H1 (cell line): ENCODE data around the gene MINDY3.

ENCODE experiments used
- BCL11A ChIP-seq, 2 experiments: IDR thresholded peaks; one replicate each; pipeline ENCODE4 v1.6.1; 2011; ENCODE audit warnings: low read depth in 2 of 2, low read length in 2 of 2, mild to moderate bottlenecking in 2 of 2
- POLR2AphosphoS5 ChIP-seq: IDR thresholded peaks from 2 replicates; pipeline ENCODE4 v1.6.1; 2011; ENCODE audit warnings: low read depth, low read length
- TF ChIP-seq, protein P1 (sequence below), 3 experiments: IDR thresholded peaks; 1 replicate in 2 of 3; 2 replicates in 1 of 3; pipeline versions ENCODE4 v1.5.1 to v1.6.1; 2011; ENCODE audit warnings: low read length in 3 of 3, mild to moderate bottlenecking in 3 of 3, inconsistent platforms in 2 of 3, low read depth in 1 of 3, moderate library complexity in 1 of 3; ENCODE audit not compliant: insufficient read depth in 1 of 3; ENCODE audit errors: control extremely low read depth in 1 of 3

GRCh38 chr10:15859509-15859905 lies 800 bp downstream of the MINDY3 start:
- no peak for TF ChIP-seq POLR2AphosphoS5
- TF ChIP-seq BCL11A (IDR thresholded peaks at IDR 0.05; ENCODE audit: low read depth in 2 of 2, low read length in 2 of 2) = no peak
- TF ChIP-seq, protein P1, sequence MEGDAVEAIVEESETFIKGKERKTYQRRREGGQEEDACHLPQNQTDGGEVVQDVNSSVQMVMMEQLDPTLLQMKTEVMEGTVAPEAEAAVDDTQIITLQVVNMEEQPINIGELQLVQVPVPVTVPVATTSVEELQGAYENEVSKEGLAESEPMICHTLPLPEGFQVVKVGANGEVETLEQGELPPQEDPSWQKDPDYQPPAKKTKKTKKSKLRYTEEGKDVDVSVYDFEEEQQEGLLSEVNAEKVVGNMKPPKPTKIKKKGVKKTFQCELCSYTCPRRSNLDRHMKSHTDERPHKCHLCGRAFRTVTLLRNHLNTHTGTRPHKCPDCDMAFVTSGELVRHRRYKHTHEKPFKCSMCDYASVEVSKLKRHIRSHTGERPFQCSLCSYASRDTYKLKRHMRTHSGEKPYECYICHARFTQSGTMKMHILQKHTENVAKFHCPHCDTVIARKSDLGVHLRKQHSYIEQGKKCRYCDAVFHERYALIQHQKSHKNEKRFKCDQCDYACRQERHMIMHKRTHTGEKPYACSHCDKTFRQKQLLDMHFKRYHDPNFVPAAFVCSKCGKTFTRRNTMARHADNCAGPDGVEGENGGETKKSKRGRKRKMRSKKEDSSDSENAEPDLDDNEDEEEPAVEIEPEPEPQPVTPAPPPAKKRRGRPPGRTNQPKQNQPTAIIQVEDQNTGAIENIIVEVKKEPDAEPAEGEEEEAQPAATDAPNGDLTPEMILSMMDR (IDR thresholded peaks at IDR 0.05; ENCODE audit: control extremely low read depth in 1 of 3, insufficient read depth in 1 of 3, low read depth in 1 of 3, low read length in 3 of 3) = no peak
